Karpas-422 (cell line): ENCODE data around the gene DHCR7. TPM values are rescaled to one million over a fixed set of nuclear protein-coding genes. Genes with fewer than 3 reads are reported as not detected.

Source experiments
- DNase-seq: peaks from one replicate; pipeline ENCODE4 v3.0.0-alpha.2; 2015
- H2AFZ ChIP-seq: fragments of 200-600 bp; sonication (generic); 2 replicates; pipeline ENCODE4 v1.6.1; 2014; ENCODE audit warnings: antibody characterized with exemption, low read length, mixed read lengths
- H3K27ac ChIP-seq: fragments of 200-600 bp; sonication (generic); 2 replicates; pipeline ENCODE4 v1.5.1; 2014; ENCODE audit warnings: mild to moderate bottlenecking, low read length, moderate library complexity
- H3K27me3 ChIP-seq: fragments of 200-600 bp; sonication (generic); 2 replicates; pipeline ENCODE4 v1.6.1; 2014; ENCODE audit warnings: low read length, mixed read lengths
- H3K36me3 ChIP-seq: fragments of 200-600 bp; sonication (generic); 2 replicates; pipeline ENCODE4 v1.6.1; 2014; ENCODE audit warnings: low read length, mixed read lengths; ENCODE audit not compliant: insufficient read depth
- H3K4me1 ChIP-seq: fragments of 200-600 bp; sonication (generic); 2 replicates; pipeline ENCODE4 v1.6.1; 2014; ENCODE audit warnings: mild to moderate bottlenecking, low read length, mixed read lengths
- H3K4me2 ChIP-seq: fragments of 200-600 bp; sonication (generic); 2 replicates; pipeline ENCODE4 v1.6.1; 2014; ENCODE audit warnings: low read length, low read depth, mild to moderate bottlenecking; ENCODE audit not compliant: poor library complexity, severe bottlenecking
- H3K4me3 ChIP-seq: fragments of 200-600 bp; sonication (generic); 2 replicates; pipeline ENCODE4 v1.5.1; 2014; ENCODE audit warnings: mild to moderate bottlenecking, antibody characterized with exemption, low read length, mixed read lengths
- H3K79me2 ChIP-seq: fragments of 200-600 bp; sonication (generic); 2 replicates; pipeline ENCODE4 v1.6.1; 2014; ENCODE audit warnings: mild to moderate bottlenecking, low read length, mixed read lengths
- H3K9ac ChIP-seq: fragments of 200-600 bp; sonication (generic); 2 replicates; pipeline ENCODE4 v1.6.0; 2014; ENCODE audit warnings: low read length
- H3K9me2 ChIP-seq: fragments of 200-600 bp; sonication (generic), shearing (Covaris generic); replicated peaks from 2 replicates; pipeline ENCODE4 v1.6.0; 2014; ENCODE audit warnings: mild to moderate bottlenecking, low read length, moderate library complexity; ENCODE audit not compliant: insufficient read depth
- H3K9me3 ChIP-seq: fragments of 300-700, 200-600 bp; sonication (generic); 2 replicates; pipeline ENCODE4 v1.6.1; 2014; ENCODE audit warnings: low read length, mixed read lengths
- H4K20me1 ChIP-seq: fragments of 200-600 bp; sonication (generic); 2 replicates; pipeline ENCODE4 v1.6.1; 2014; ENCODE audit warnings: mild to moderate bottlenecking, antibody characterized with exemption, low read length, low read depth; ENCODE audit not compliant: insufficient read depth
- total RNA-seq: library from RNA; depleted of rRNA; stranded (reverse); fragments of >200 nt; shearing (Covaris generic); gene quantifications from 2 replicates; pipeline ENCODE4 v1.2.3, GENCODE V29; 2014; ENCODE audit warnings: low replicate concordance; rRNA removed

Gene DHCR7, protein sequence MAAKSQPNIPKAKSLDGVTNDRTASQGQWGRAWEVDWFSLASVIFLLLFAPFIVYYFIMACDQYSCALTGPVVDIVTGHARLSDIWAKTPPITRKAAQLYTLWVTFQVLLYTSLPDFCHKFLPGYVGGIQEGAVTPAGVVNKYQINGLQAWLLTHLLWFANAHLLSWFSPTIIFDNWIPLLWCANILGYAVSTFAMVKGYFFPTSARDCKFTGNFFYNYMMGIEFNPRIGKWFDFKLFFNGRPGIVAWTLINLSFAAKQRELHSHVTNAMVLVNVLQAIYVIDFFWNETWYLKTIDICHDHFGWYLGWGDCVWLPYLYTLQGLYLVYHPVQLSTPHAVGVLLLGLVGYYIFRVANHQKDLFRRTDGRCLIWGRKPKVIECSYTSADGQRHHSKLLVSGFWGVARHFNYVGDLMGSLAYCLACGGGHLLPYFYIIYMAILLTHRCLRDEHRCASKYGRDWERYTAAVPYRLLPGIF
- 63.3 and 65.3 TPM in 2 replicates for total RNA-seq

DNA sequence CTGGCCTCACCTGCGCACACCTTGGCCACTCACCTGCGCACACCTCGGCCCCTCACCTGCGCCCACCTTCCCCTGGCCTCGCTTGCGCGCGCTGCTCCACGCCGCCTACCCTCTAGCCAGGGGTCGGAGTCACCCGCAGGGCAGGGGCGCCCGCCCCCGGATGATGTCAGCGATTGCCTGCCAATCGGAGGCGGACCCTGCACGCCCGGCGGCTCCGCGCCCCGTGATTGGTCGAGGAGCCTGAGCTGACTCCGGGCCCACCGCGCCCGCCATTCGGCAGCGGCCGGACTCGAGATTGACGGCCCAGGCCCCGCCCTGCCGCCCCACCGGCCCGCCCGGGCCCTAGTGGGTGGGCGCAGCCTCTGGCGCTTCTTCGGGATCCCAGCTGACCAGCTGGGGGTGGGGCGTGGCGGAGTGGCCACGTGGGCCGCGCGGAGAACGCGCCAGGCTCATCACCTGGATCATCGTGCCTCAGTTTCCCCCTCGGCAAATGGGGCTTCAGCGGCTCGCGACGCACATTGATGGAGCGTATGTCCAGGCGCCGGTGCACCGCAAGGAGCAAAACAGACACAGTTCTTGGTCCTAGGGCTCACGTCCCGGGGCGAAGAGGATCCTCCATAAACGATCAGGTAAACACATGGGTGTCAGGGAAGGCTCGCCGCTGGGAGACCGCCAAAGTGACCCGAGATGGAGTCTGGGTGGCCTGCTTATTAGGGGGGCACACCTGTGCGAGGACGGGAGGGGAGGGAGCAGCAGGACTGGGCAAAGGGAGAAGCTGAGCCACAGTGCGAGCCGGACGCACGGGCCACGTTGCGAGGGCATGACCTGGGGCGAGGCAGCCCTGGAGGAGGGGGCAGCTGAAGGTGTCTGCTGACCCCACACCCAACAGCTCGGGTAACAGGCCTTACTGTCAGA is at the start of gene DHCR7:
Gene DHCR7 (minus strand): TSS at position 137 of the 915 bp plus-strand sequence. CDS start 3,441 bp downstream, outside the sequence.
- Histone ChIP-seq H3K9me3 (no peaks in the 10 kb centered on the region), H3K4me2 (peak within 1 kb of the TSS; percentile 77), H3K9ac (peak within 1 kb of the TSS; percentile 76), H4K20me1 (no peaks in the 10 kb centered on the region), H3K36me3 (peaks cover 31% of the 10 kb centered on the region), H3K79me2 (peaks cover 20% of the 10 kb centered on the region), H3K4me1 (peaks cover 42% of the 10 kb centered on the region), H3K9me2 (no peaks in the 10 kb centered on the region), H3K27ac (peak within 1 kb of the TSS; percentile 33; the same call in 1 of the 2 replicates), H3K4me3 (peak within 1 kb of the TSS; percentile 69), H3K27me3 (no peaks in the 10 kb centered on the region), H2AFZ (peak within 1 kb of the TSS; percentile 84)
- peak; percentile 97 for DNase-seq

DNA sequence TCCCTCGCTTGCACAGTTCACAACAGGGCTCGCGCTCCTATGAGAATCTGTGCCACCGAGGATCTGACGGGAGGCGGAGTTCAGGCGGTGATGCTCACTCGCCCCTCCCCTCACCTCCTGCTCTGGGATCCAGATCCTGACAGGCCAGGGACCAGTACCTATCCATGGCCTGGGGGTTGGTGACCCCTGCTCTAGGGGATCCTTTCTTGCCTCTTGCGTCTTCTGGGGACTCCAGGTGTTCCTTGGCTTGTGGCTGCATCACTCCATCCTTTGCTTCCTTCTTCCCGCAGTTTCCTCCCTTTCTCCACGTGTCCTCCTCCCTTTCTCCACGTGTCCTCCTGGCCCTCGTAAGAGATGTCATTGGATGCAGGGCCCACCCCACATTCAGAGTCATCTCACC is 48.2 kb upstream of the DHCR7 start:
- H3K27me3 ChIP-seq = no peaks in the 10 kb centered on the region
- no peak overlapping the region for H2AFZ ChIP-seq
- H3K4me3 ChIP-seq = no peak overlapping the region
- H3K4me2 ChIP-seq = no peak overlapping the region
- H3K27ac ChIP-seq = no peak overlapping the region
- no peak overlapping the region for H3K9ac ChIP-seq
- H3K4me1 ChIP-seq = no peaks in the 10 kb centered on the region
- no peaks in the 10 kb centered on the region for H4K20me1 ChIP-seq
- peaks cover 15% of the 10 kb centered on the region; the same call in 1 of the 2 replicates for H3K36me3 ChIP-seq
- no peaks in the 10 kb centered on the region for H3K9me2 ChIP-seq
- H3K9me3 ChIP-seq = no peaks in the 10 kb centered on the region
- no peaks in the 10 kb centered on the region for H3K79me2 ChIP-seq
- no peak for DNase-seq

DNA sequence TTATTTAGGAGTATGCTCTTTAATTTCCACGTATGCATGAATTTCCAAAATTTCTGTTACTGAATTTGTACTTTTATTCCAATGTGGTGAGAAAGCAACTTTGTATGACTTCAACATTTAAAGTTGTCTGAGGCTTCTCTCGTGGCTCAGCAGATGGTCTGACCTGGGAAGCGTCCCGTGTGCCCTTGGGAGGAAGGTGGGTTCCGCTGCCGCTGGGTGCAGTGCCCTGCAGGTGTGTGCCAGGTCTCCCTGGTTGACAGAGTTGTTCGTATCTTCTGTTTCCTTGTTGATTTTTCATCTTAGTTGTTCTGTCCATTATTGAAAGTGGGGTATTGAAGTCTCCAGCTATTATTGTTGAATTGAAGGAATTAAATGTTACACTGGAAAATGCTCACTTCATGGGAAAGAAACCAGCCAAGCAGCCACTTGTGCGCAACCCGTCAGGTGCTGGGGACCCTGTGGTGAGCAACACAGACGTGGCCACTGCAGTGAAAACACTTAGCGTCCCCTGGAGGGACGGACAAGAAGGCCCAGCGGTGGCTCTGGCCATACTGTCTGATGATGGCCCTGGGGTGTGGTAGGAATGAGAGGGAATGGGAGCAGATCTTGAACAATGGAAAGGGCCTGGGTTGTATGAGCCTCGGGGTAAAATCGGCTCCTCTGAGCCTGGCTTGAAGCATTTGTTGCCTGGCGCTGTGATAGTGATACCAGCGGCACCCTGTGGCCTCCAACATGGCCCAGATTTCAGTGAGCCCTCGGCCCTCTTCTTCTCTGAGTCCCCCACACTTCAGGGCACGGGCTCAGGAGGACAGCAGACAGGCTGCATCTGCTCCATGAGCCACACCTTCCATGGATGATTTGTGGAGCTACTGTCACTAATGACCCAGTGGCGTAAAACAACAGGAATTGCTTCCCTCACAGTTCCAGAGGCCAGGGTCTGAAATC is 47.4 kb upstream of the DHCR7 start:
- Histone ChIP-seq H3K36me3 (peaks cover 15% of the 10 kb centered on the region; the same call in 1 of the 2 replicates), H3K27me3 (no peaks in the 10 kb centered on the region), H3K4me2 (no peak overlapping the region), H3K79me2 (no peaks in the 10 kb centered on the region), H3K9me2 (no peaks in the 10 kb centered on the region), H3K9ac (no peak overlapping the region), H3K4me3 (no peak overlapping the region), H3K27ac (no peak overlapping the region), H3K9me3 (no peaks in the 10 kb centered on the region), H2AFZ (no peak overlapping the region), H4K20me1 (no peaks in the 10 kb centered on the region), H3K4me1 (no peaks in the 10 kb centered on the region)
- DNase-seq = no peak

DNA sequence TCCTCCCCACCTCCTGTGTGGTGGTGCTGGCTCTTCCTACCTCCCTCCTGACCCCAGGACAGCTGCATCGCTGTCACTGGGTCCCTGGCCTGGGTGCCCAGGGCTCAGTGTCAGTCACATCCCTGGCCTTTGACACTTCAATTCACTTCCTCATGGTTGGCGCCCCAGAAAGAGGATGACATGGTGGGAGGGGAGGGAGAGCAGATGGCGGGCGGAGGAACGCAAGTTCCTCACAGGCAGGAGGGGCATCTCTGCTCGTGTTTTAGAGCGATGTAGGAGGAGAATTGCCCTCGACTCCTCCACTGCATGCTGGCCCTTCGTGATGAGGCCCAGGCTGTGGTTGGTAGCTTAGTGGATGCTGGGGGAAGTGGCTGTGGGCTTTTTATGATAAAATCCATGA is 43.7 kb upstream of the DHCR7 start:
- no peaks in the 10 kb centered on the region for H3K79me2 ChIP-seq
- H3K27me3 ChIP-seq = no peaks in the 10 kb centered on the region
- H3K27ac ChIP-seq = no peak overlapping the region
- H3K9me3 ChIP-seq = no peaks in the 10 kb centered on the region
- H3K9me2 ChIP-seq = no peaks in the 10 kb centered on the region
- H3K4me2 ChIP-seq = no peak overlapping the region
- H3K4me3 ChIP-seq = no peak overlapping the region
- no peak for DNase-seq
- H3K4me1 ChIP-seq = no peaks in the 10 kb centered on the region
- H2AFZ ChIP-seq = no peak overlapping the region
- H3K36me3 ChIP-seq = 0 out of 2 replicates have a peak, but pooled peaks cover 2% of the 10 kb centered on the region
- H3K9ac ChIP-seq = no peak overlapping the region
- no peaks in the 10 kb centered on the region for H4K20me1 ChIP-seq

DNA sequence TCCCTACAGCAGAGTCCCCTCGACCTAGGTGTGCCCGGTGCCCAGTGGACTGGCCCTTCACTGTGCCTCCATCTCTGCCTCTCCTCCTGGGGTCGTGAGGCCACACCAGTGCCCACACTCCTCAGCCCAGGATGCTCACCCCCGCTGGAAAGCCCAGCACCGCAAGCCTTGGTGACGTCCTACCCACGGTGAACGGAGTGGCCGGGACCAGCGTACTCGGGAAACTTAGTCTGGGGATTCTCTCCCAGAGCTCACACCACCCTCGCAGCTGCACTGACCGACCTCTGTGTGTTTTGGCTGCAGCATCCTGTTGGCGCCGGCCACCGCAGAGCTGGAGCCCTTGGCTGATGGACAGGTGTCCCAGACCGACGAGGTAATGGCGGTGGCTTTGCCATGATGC is 43.3 kb upstream of the DHCR7 start:
- Histone ChIP-seq H3K79me2 (no peaks in the 10 kb centered on the region), H3K9ac (no peak overlapping the region), H3K27ac (no peak overlapping the region), H3K4me3 (no peak overlapping the region), H2AFZ (no peak overlapping the region), H3K36me3 (0 out of 2 replicates have a peak, but pooled peaks cover 2% of the 10 kb centered on the region), H3K27me3 (no peaks in the 10 kb centered on the region), H3K9me3 (no peaks in the 10 kb centered on the region), H3K4me1 (no peaks in the 10 kb centered on the region), H3K4me2 (no peak overlapping the region), H4K20me1 (no peaks in the 10 kb centered on the region), H3K9me2 (no peaks in the 10 kb centered on the region)
- DNase-seq = no peak

DNA sequence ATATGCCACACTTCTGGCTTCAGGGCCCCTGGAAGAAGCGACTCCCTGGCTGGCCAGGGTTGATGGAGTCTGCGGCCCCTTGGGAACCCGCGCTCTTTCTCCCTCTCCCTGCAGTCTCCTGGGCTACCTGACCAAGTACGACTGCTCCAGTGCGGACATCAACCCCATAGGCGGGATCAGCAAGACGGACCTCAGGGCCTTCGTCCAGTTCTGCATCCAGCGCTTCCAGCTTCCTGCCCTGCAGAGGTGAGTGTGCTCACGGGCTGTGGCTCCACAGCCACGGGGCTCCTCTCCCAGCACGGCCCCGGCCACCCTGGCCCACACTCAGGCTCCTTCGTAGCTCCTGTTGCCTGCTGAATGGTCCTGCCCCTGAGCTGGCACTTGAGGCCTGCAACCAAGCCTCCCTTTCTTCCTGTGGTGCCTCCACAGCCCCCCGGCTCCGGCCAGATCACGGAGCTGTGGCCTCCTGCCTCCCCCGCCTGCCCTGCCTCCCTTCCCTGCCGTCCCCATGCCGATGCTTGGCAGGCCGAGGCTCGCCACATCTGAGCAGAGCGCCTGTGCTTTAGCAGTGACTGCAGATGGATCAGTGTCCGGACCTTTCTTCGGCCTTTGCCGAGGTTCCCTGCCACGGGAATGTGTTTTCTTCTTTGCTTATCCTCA is 42.7 kb upstream of the DHCR7 start:
- H3K79me2 ChIP-seq = no peaks in the 10 kb centered on the region
- H3K9ac ChIP-seq = no peak overlapping the region
- no peaks in the 10 kb centered on the region for H4K20me1 ChIP-seq
- no peaks in the 10 kb centered on the region for H3K27me3 ChIP-seq
- H2AFZ ChIP-seq = no peak overlapping the region
- H3K4me2 ChIP-seq = no peak overlapping the region
- H3K36me3 ChIP-seq = 0 out of 2 replicates have a peak, but pooled peaks cover 2% of the 10 kb centered on the region
- H3K27ac ChIP-seq = no peak overlapping the region
- H3K4me3 ChIP-seq = no peak overlapping the region
- H3K9me3 ChIP-seq = no peaks in the 10 kb centered on the region
- no peaks in the 10 kb centered on the region for H3K4me1 ChIP-seq
- H3K9me2 ChIP-seq = no peaks in the 10 kb centered on the region
- no peak for DNase-seq

DNA sequence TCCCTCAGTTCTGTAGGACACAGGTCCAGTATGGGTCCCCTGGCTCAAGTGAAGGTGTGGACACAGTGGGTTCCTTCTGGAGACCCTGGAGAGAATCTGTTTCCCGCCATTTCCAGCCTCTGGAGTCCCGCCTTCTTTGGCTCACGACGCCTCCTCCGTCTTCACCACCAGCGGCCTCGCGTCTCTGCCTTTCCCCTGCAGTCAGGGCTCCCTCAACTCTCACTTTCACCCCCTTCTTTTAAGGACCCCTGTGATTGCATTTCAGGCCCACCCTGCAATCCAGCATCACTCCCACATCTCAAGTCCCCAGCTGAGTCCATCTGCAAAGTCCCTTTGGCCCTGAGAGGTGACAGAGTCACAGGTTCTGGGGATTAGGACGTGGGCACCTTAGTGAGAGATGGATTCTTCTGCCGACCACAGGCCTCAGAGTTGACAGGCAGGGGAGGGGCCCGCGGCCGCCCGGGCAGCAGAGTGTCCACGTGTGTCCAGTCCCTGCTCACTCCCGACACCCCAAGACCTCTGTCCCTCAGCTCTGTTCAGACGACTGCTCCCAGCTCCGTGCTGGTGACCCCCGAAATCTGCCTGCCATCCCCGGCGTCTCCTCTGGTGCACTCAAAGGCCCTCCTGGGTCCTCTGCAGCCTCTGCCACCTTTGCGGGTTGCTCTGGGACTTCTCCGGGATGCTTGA is 42.0 kb upstream of the DHCR7 start:
- Histone ChIP-seq H3K4me2 (no peak overlapping the region), H4K20me1 (no peaks in the 10 kb centered on the region), H3K27me3 (no peaks in the 10 kb centered on the region), H3K27ac (no peak overlapping the region), H3K4me3 (no peak overlapping the region), H3K36me3 (0 out of 2 replicates have a peak, but pooled peaks cover 2% of the 10 kb centered on the region), H3K9me3 (no peaks in the 10 kb centered on the region), H2AFZ (no peak overlapping the region), H3K9me2 (no peaks in the 10 kb centered on the region), H3K79me2 (no peaks in the 10 kb centered on the region), H3K9ac (no peak overlapping the region), H3K4me1 (no peaks in the 10 kb centered on the region)
- DNase-seq = no peak
